ENCODE data around the gene MTA1.
A peak's percentile ranks its signal among the peaks of the same experiment; 100 is the strongest.

MTA1 gene

GRCh38 chr14:105487986-105488777 lies 68.6 kb downstream of the MTA1 start:
- DNase-seq (ENCODE audit: low spot score), result no peak

- DNase-seq (ENCODE audit: low spot score), result no peak
Measured at GRCh38 chr14:105488781-105489541, 69.3 kb downstream of the MTA1 start.

GRCh38 chr14:105489542-105490266 lies 70.1 kb downstream of the MTA1 start:
- peak; percentile 76 for DNase-seq (ENCODE audit: low spot score)

GRCh38 chr14:105490267-105490571 lies 70.6 kb downstream of the MTA1 start:
- no peak for DNase-seq (ENCODE audit: low spot score)

GRCh38 chr14:105490572-105491365 lies 71.1 kb downstream of the MTA1 start, which contains the start of gene TEDC1:
TSS of gene TEDC1 (plus strand) at chr14:105491246. CDS start at chr14:105491376, 130 bp downstream.
- DNase-seq (ENCODE audit: low spot score), result peak; percentile 100

- DNase-seq (ENCODE audit: low spot score), result peak; percentile 54
Measured at GRCh38 chr14:105491366-105491973, 71.8 kb downstream of the MTA1 start.

- DNase-seq (ENCODE audit: low spot score), result no peak
Measured at GRCh38 chr14:105492031-105492970, 72.7 kb downstream of the MTA1 start.

- DNase-seq (ENCODE audit: low spot score), result no peak
Measured at GRCh38 chr14:105492971-105493871, 73.6 kb downstream of the MTA1 start.

GRCh38 chr14:105493921-105494605 lies 74.4 kb downstream of the MTA1 start:
- no peak for DNase-seq (ENCODE audit: low spot score)

GRCh38 chr14:105494606-105494929 lies 74.9 kb downstream of the MTA1 start:
- no peak for DNase-seq (ENCODE audit: low spot score)

GRCh38 chr14:105495101-105495989 lies 75.7 kb downstream of the MTA1 start:
- DNase-seq (ENCODE audit: low spot score), result no peak

- DNase-seq (ENCODE audit: low spot score), result no peak
Measured at GRCh38 chr14:105495990-105496830, 76.6 kb downstream of the MTA1 start.

GRCh38 chr14:105496831-105497591 lies 77.4 kb downstream of the MTA1 start:
- DNase-seq (ENCODE audit: low spot score), result no peak

GRCh38 chr14:105497671-105498429 lies 78.2 kb downstream of the MTA1 start:
- DNase-seq (ENCODE audit: low spot score), result no peak
